ENCODE results near the gene NPAS2. TPM values are rescaled to one million over a fixed set of nuclear protein-coding genes. Genes with fewer than 3 reads are reported as not detected.

NPAS2 gene
- total and polyA plus RNA-seq, 2 donors from 2014 or later: 8.4 to 44.5 TPM

DNA sequence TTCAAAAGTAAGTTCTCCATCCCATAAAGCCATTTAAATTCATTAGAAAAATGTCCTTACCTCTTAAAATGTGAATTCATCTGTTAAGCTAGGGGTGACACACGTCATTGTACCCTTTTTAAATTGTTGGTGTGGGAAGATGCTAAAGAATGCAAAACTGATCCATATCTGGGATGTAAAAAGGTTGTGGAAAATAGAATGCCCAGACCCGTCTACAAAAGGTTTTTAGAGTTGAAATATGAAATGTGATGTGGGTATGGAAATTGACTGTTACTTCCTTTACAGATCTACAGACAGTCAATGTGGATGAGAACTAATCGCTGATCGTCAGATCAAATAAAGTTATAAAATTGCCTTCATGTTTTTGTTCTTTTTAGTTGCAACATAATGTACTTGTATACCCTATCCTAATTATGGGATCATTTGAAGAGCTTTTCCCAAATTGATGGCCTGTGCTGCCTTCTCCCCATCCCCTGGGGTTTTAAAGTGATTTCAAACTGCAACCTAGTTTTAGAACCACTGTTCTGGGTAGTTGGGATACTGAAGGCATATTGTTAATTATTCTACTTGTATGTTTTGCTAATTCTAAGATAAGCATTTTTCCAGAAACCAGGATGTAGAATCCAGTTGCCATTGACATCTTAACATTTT lies 186.3 kb downstream of the NPAS2 start:
- TF ChIP-seq, protein P1, sequence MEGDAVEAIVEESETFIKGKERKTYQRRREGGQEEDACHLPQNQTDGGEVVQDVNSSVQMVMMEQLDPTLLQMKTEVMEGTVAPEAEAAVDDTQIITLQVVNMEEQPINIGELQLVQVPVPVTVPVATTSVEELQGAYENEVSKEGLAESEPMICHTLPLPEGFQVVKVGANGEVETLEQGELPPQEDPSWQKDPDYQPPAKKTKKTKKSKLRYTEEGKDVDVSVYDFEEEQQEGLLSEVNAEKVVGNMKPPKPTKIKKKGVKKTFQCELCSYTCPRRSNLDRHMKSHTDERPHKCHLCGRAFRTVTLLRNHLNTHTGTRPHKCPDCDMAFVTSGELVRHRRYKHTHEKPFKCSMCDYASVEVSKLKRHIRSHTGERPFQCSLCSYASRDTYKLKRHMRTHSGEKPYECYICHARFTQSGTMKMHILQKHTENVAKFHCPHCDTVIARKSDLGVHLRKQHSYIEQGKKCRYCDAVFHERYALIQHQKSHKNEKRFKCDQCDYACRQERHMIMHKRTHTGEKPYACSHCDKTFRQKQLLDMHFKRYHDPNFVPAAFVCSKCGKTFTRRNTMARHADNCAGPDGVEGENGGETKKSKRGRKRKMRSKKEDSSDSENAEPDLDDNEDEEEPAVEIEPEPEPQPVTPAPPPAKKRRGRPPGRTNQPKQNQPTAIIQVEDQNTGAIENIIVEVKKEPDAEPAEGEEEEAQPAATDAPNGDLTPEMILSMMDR (IDR thresholded peaks at IDR 0.05; ENCODE audit: borderline replicate concordance, extremely low read depth, insufficient read depth): no peak
- Histone ChIP-seq H3K4me3 (ENCODE audit: low read length in 3 of 3) (no peak overlapping the region), H3K27me3 (ENCODE audit: control insufficient read depth, insufficient read depth, low read length) (no peaks in the 10 kb centered on the region), H3K4me1 (ENCODE audit: control insufficient read depth in 2 of 3, insufficient read depth in 2 of 3, low read depth in 1 of 3, low read length in 3 of 3) (peaks cover 0 to 16% (median 2%) of the 10 kb centered on the region in 3 donors), H3K36me3 (ENCODE audit: control insufficient read depth in 2 of 3, insufficient read depth in 3 of 3, low read length in 3 of 3) (peaks cover 9 to 36% (median 25%) of the 10 kb centered on the region in 3 donors), H3K9me3 (ENCODE audit: control insufficient read depth in 2 of 3, insufficient read depth in 1 of 3, low read length in 3 of 3) (no peaks in the 10 kb centered on the region), H3K9ac (ENCODE audit: low read length in 3 of 3) (no peak overlapping the region), H3K27ac (ENCODE audit: low read depth in 2 of 2, low read length in 2 of 2) (no peak overlapping the region)
- intact Hi-C loops (cut with DNase I): no loop called here
- no peak for FAIRE-seq
- DNase-seq: no peak

DNA sequence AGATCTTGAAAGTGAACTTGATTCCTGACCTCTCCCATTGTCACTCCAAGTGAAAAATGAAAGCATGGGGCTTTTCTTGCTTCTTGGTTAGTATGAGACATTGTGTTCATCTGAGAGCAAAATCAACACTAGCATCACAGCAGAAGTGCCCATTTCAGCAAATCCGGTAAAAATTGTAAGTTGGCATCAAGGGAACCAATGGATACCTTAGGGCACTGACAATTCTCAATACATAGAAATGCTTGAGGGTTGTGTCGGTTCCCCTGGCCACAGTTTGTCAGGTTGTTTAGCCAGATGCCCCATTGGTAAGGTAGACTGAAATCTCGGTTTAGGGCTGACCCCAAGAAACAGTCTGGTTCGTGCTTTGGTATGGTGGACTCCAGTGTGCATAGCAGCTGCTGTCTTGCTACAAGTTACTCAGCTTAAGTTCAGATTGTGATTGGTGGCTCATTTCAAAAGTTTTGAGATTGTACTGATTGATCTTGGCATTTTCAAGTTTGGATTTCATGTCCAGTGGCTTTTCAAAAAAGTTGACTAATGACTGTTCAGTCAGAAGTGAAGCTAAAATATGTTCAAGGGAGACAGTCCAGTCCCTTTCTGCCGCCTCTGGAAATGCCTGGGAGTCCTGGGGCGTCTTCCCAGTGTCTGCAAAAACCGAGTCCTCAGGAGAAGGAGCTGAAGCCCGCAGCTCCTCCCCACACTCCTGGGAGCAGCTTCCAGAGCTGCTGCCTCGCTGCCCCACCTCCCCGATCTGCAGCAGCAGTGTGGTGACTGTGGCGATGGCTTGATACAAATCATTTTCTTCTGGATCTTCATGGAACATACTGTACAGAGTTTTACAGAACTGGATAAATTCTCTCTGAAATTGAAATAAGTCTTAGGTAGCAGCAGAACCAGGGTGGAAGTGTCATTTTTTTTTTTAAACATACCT lies 187.7 kb downstream of the NPAS2 start:
- no peak overlapping the region for H3K9ac ChIP-seq (ENCODE audit: low read length in 3 of 3)
- H3K36me3 ChIP-seq (ENCODE audit: control insufficient read depth in 2 of 3, insufficient read depth in 3 of 3, low read length in 3 of 3): peaks cover 9 to 36% (median 29%) of the 10 kb centered on the region in 3 donors
- TF ChIP-seq, protein P1 (IDR thresholded peaks at IDR 0.05; ENCODE audit: borderline replicate concordance, extremely low read depth, insufficient read depth): no peak
- H3K9me3 ChIP-seq (ENCODE audit: control insufficient read depth in 2 of 3, insufficient read depth in 1 of 3, low read length in 3 of 3): no peaks in the 10 kb centered on the region
- no peak overlapping the region for H3K4me3 ChIP-seq (ENCODE audit: low read length in 3 of 3)
- intact Hi-C loops (cut with DNase I): no loop called here
- H3K27me3 ChIP-seq (ENCODE audit: control insufficient read depth, insufficient read depth, low read length): no peaks in the 10 kb centered on the region
- no peak for FAIRE-seq
- no peak overlapping the region for H3K27ac ChIP-seq (ENCODE audit: low read depth in 2 of 2, low read length in 2 of 2)
- DNase-seq: no peak
- H3K4me1 ChIP-seq (ENCODE audit: control insufficient read depth in 2 of 3, insufficient read depth in 2 of 3, low read depth in 1 of 3, low read length in 3 of 3): peaks cover 0 to 13% (median 2%) of the 10 kb centered on the region in 3 donors

DNA sequence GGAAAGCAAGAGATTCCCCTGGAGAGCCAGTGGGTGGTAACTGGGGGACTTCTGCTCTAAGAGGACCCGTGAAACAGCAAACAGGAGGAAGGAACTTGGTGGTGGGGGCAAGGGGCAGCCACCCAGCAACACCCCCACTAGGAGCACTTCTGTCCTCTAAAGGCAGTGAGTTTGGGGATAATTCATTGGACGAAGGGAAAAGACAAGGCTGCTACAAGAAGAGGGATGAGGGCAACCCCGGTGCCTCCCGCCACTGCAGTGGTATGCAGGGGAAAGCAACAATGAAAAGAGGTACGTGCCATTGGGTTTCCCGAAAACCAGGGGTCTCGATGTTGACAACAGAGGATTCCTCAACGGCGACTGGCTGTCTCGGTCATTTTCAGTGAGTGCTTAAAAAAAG lies 191.2 kb downstream of the NPAS2 start:
- intact Hi-C loops (cut with DNase I): no loop called here
- no peak for FAIRE-seq
- H3K9me3 ChIP-seq (ENCODE audit: control insufficient read depth in 2 of 3, insufficient read depth in 1 of 3, low read length in 3 of 3): no peaks in the 10 kb centered on the region
- no peak overlapping the region for H3K27ac ChIP-seq (ENCODE audit: low read depth in 2 of 2, low read length in 2 of 2)
- peaks cover 0 to 12% (median 11%) of the 10 kb centered on the region in 3 donors for H3K36me3 ChIP-seq (ENCODE audit: control insufficient read depth in 2 of 3, insufficient read depth in 3 of 3, low read length in 3 of 3)
- H3K4me1 ChIP-seq (ENCODE audit: control insufficient read depth in 2 of 3, insufficient read depth in 2 of 3, low read depth in 1 of 3, low read length in 3 of 3): no peaks in the 10 kb centered on the region
- TF ChIP-seq, protein P1 (IDR thresholded peaks at IDR 0.05; ENCODE audit: borderline replicate concordance, extremely low read depth, insufficient read depth): no peak
- H3K4me3 ChIP-seq (ENCODE audit: low read length in 3 of 3): no peak overlapping the region
- DNase-seq: no peak
- no peaks in the 10 kb centered on the region for H3K27me3 ChIP-seq (ENCODE audit: control insufficient read depth, insufficient read depth, low read length)
- no peak overlapping the region for H3K9ac ChIP-seq (ENCODE audit: low read length in 3 of 3)
